Measurements from ENCODE around the gene DMC1. TPM values are rescaled to one million over a fixed set of nuclear protein-coding genes. Genes with fewer than 3 reads are reported as not detected.
A peak's percentile ranks its signal among the peaks of the same experiment; 100 is the strongest.
"Not testable (repeated sequence)": the region's sequence is repeated elsewhere in the genome, so short reads cannot be mapped to it uniquely, and the experiment has no call there.

Gene DMC1
- 4.1 and 4.4 TPM in 2 replicates for total RNA-seq (2022)
- Bru-seq, nascent RNA = percentile 29 among the genes with signal in this experiment
- percentile 29 among the genes with signal in this experiment for BruChase-seq, experiment 1, labeled RNA remaining after a 6-hour chase
- BruChase-seq, experiment 2, labeled RNA remaining after a 2-hour chase = percentile 28 among the genes with signal in this experiment
- long read RNA-seq, partial matches to known transcripts = 0 of 7 reads
- long read RNA-seq, other reads (novel, unspliced or antisense) = 4 of 7 reads

GRCh38 chr22:38569972-38570778 is at the start of gene DMC1:
Gene DMC1 (minus strand): TSS chr22:38570183. CDS start chr22:38568256, 1,927 bp downstream.
- Mint-ChIP-seq H3K27ac (ENCODE audit: unreplicated experiment) (peak within 1 kb of the TSS; percentile 74), H3K9me3 (ENCODE audit: low read depth, unreplicated experiment) (no peaks in the 10 kb centered on the region), H3K36me3 (ENCODE audit: insufficient read depth, unreplicated experiment) (peaks cover 21% of the 10 kb centered on the region), H3K27me3 (ENCODE audit: unreplicated experiment) (no peaks in the 10 kb centered on the region), H3K4me1 (ENCODE audit: low read depth, unreplicated experiment) (peaks cover 37% of the 10 kb centered on the region), H3K4me3 (ENCODE audit: low read depth, unreplicated experiment) (peak within 1 kb of the TSS; percentile 94)
- intact Hi-C loops (cut with micrococcal nuclease; ENCODE audit: unreplicated experiment) = loop anchor here (5.0 kb wide), 3 partner anchors 68 to 518 kb away; no protein-coding TSS in a partner anchor
- TF ChIP-seq CTCF (IDR thresholded peaks at IDR 0.05; ENCODE audit: unreplicated experiment) = no peak
- no TSS peak for BruUV-seq (replicated peaks)
- peak; percentile 93 for DNase-seq
- CTCF ChIA-PET = interaction anchor here (0.6 to 0.9 kb wide), 4 partner anchors 88 to 518 kb away, joined by 3 to 9 read pairs (median 4); no protein-coding TSS in a partner anchor

- BruUV-seq (replicated peaks) = no TSS peak
- intact Hi-C loops (cut with micrococcal nuclease; ENCODE audit: unreplicated experiment) = no loop called here
- CTCF ChIA-PET = no interaction called here
- Mint-ChIP-seq H3K9me3 (ENCODE audit: low read depth, unreplicated experiment) (peaks cover 4% of the 10 kb centered on the region), H3K27ac (ENCODE audit: unreplicated experiment) (no peak overlapping the region), H3K4me3 (ENCODE audit: low read depth, unreplicated experiment) (no peak overlapping the region), H3K4me1 (ENCODE audit: low read depth, unreplicated experiment) (peaks cover 5% of the 10 kb centered on the region), H3K36me3 (ENCODE audit: insufficient read depth, unreplicated experiment) (peaks cover 32% of the 10 kb centered on the region), H3K27me3 (ENCODE audit: unreplicated experiment) (no peaks in the 10 kb centered on the region)
- no peak for DNase-seq
- TF ChIP-seq CTCF (IDR thresholded peaks at IDR 0.05; ENCODE audit: unreplicated experiment) = no peak
These were observed 48.7 kb upstream of the DMC1 start for GRCh38 chr22:38618682-38619081.

GRCh38 chr22:38618258-38618657 is 48.3 kb upstream of the DMC1 start:
- no peak for DNase-seq
- CTCF ChIA-PET = no interaction called here
- peaks cover under 1% of the 10 kb centered on the region for H3K4me1 Mint-ChIP-seq (ENCODE audit: low read depth, unreplicated experiment)
- H3K9me3 Mint-ChIP-seq (ENCODE audit: low read depth, unreplicated experiment) = peaks cover 4% of the 10 kb centered on the region
- no peak overlapping the region for H3K4me3 Mint-ChIP-seq (ENCODE audit: low read depth, unreplicated experiment)
- TF ChIP-seq CTCF (IDR thresholded peaks at IDR 0.05; ENCODE audit: unreplicated experiment) = no peak
- H3K36me3 Mint-ChIP-seq (ENCODE audit: insufficient read depth, unreplicated experiment) = peaks cover 32% of the 10 kb centered on the region
- H3K27ac Mint-ChIP-seq (ENCODE audit: unreplicated experiment) = no peak overlapping the region
- intact Hi-C loops (cut with micrococcal nuclease; ENCODE audit: unreplicated experiment) = no loop called here
- no peaks in the 10 kb centered on the region for H3K27me3 Mint-ChIP-seq (ENCODE audit: unreplicated experiment)
- no TSS peak for BruUV-seq (replicated peaks)

GRCh38 chr22:38615064-38615405 is 45.1 kb upstream of the DMC1 start:
- H3K4me3 Mint-ChIP-seq (ENCODE audit: low read depth, unreplicated experiment); CTCF ChIA-PET; intact Hi-C loops (cut with micrococcal nuclease; ENCODE audit: unreplicated experiment); DNase-seq; BruUV-seq (replicated peaks); H3K27me3 Mint-ChIP-seq (ENCODE audit: unreplicated experiment); H3K27ac Mint-ChIP-seq (ENCODE audit: unreplicated experiment); H3K4me1 Mint-ChIP-seq (ENCODE audit: low read depth, unreplicated experiment); H3K9me3 Mint-ChIP-seq (ENCODE audit: low read depth, unreplicated experiment): not testable (repeated sequence)
- H3K36me3 Mint-ChIP-seq (ENCODE audit: insufficient read depth, unreplicated experiment) = peaks cover 27% of the 10 kb centered on the region
